ENCODE measurements around the gene KITLG.
A peak's percentile ranks its signal among the peaks of the same experiment; 100 is the strongest.
"Not testable (repeated sequence)": the region's sequence is repeated elsewhere in the genome, so short reads cannot be mapped to it uniquely, and the experiment has no call there.

KITLG gene, protein sequence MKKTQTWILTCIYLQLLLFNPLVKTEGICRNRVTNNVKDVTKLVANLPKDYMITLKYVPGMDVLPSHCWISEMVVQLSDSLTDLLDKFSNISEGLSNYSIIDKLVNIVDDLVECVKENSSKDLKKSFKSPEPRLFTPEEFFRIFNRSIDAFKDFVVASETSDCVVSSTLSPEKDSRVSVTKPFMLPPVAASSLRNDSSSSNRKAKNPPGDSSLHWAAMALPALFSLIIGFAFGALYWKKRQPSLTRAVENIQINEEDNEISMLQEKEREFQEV

DNA sequence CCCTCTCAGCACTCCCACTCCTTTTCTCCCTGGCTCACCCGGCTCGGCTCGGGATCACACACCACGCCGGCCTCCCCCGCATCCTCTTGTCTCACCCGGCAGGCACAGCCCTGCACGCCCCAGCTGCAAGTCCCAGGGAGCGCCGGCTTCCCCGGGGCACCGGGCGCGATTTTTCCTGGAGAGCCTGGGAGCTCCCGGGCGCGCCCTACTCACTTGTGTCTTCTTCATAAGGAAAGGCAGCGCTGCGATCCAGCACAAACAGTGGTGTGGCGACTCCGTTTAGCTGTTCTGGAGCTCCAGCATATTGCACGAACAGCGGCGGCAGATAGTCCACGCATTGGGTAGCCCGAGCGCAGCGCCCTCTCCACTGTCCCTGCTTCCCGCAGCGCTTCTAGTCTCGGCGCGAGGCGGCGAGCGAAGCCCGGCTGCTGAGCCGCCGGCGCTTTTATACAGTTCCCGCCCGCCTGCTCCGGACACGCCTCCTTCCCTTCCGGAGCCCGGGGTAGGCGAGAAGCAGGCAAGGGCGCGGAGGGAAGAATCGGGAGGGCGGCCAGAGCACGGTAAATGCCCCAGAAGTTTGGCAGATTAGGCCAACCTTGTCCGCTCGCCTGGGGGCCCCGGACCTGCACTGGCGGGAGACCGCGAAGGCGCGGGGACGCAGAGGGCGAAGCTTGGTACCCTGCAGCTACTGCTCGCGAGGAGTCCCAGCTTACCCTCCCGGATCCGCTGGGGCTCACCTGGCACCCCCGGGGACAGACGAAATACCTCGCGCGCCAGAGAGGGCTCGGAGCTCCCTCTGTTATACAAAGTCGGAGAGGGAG, at the start of gene KITLG:
KITLG (minus strand) TSS at position 421 of the 821 bp plus-strand sequence; CDS start at position 228, 193 bp downstream.
- DNase-seq = peak; percentile 47

DNA sequence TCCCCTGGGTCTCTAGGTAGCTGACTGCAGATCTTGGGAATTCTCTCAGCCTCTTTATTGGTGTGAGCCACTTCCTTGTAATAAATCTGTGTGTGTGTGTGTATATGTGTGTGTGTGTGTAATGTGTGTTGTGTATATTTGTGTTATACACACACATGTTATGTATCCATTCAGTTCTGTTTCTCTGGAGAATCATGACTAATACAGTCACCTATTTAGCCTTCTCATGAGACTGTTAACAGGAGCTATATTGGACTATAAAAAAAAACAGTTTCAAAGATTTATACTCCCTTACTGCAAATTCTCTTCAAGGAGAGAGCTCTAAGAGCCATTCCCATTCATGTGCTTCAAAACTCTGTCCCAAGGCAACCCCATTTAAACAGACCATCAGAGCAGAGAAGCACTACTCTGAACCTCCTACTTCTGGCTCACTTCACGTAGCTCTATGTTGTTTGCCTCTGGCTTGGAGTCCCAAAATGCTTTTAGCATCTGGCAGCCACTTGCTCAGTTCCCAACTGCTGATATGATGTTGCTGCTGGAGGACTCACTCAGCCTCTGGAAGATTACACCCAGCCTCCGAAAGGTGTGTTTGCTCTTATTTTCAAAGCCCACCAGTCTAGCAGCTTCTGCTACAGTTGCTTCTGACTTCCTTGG, 48.7 kb upstream of the KITLG start:
- no peak for DNase-seq

DNA sequence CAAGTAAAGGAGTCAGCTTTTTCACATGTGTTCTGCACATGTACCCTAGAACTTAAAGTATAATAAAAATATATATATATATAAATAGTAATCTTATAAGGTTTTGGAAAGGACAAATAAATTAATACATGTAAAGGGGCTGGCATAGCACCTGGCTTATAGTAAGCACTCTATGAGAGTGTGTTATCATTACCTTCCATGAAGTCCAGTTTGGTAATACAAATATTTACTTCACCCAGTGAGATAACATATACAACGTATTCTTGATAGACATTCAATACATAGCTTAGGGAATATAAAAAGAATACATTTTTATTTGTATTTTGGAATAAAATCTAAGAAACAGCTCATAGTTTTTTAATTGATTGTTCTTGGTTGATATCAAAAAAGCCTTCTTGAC, 47.8 kb upstream of the KITLG start:
- not testable (repeated sequence) for DNase-seq

DNA sequence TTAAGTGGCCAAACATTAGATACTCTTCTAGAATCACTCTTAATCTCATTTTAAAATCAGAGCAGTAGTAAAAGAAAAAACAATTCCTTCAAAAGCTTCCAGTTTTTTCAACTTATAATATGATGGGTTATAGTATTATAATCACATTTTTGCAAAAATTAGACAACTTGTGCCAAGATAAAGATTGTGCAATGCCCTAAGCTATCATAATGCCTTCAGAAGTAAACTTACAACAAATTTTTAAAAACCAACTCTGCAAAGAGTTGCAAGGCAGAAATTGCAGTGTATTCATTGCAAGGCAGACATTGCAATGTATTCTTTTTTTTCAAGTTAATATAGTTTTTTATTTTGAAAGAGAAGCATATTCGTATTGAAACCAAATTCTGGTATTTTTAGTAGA, 47.2 kb upstream of the KITLG start:
- DNase-seq = no peak

DNA sequence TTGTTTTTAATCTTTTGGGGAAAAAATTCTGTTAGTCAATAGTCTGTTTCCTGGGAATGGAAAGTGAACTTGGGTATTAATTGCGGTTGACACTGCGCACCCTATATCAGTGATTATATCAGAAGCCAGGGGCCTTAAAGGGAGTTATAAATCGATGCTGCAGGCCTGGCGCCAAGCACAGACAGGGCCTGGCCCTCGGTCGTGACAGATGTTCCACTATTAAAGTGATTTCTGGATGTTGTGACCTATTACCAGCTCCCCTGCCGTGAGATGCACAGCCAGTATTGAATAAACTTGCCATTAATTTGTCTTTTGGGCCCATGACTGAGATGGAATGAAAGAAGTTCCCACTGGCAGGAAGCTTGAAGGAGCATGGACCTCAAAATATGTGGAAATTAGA, 45.1 kb upstream of the KITLG start:
- no peak for DNase-seq

DNA sequence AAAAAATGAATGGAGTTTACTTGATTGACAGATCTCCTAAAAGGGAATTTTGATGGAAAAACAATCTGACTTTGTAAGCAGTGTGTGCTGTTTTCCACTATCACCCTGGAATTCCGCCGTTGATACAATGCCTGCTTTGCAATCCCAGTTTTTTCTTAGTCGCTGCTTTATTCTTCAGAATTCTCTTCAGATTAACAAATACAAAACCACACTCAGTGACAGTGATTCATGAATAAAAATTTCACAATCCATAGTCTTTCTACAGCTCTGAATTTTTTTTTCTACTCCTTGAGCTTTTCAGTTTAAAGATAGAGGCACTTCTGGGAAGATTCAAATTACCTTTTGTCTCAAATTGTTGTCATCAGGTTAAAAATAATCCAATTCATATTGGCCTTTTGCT, 44.6 kb upstream of the KITLG start:
- no peak for DNase-seq

DNA sequence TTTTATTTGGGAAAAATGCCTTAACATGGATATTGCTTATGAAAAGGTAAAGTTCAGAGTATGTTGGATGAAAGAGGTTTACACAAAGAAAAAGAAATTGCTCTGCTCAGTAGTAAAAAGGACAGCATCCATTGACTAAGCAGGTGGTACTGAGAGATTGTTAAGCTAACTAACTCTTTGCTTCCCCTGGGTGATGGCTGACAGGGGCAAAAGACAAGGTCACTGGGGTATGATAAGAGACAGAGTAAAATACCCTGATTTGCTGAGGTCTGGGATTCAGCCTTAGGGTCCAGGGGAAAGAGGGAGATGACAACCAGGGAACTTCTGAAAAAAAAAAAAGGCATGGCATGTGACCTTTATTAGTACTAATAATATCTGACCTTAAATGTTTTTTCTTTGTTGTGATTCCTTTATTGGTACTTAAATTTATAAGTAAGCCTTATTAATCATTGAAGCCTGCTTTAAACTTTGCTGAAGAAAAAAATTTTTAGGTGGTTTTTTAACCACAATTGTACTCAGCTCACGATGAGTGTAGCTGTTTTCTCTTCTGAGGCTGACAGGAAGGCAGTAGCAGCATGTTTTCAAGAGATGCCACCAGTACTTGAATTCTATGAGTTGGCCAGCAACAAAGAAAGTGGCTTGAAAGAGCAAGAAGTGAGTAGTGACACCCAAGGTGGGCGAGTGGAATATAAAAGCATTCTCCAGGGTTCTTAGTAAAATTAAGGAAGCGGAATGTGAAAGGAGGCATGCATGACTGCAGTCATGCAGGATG, 43.7 kb upstream of the KITLG start:
- DNase-seq = no peak

DNA sequence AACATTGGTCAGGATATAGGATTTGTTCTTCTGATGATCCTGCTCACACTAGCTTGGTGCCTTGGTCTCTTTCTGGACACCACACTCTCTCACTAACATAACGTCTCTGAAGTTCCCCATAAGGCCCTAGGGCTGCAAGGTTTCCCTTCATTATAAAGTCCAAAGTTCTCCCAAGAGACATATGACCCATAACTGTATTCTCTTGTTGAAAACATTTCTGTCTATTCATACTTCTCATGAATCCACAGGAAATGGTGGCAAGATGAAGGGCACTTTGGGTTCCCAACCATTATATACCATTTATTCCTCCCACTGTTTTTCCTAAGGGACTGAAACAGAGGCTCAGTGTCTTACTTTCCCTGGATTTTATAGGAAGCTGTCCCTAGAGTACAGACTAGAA, 37.1 kb upstream of the KITLG start:
- no peak for DNase-seq

DNA sequence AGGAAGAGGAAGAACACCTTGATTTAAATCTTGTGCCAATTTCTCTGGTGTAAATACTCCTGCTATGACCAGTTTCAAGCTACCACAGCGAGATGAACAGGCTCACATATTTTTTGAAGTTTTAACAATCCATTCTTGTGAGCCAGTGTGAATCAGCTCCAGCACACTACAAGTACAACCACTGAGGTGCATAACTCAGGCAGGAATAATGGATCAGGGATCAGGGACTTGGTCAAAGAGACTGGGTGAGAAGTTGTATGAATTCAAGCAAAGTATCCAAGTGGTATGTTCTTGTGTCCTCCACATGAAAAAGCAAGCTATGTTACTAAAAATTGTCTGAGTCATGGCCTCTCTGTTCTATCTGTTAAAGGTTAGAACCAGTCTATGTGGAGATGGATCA, 35.2 kb upstream of the KITLG start:
- DNase-seq = no peak

DNA sequence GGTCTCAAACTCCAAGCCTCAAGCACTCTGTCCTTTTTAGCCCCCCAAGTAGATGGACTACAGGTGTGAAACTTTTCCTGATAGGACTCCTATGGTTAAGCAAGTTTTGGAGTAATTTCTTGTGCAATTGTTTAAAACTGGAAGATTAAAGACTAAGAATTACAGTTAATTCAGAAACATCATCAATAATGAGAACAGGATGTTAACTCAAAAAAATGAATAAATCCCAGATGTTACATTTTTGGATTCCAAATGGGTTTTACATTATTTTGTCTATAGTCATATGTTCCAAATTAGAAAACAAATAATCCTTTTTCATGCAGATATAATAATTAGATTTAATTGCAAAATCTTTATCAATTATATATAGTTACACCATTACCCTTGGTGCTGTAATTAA, 24.4 kb upstream of the KITLG start:
- DNase-seq = no peak

DNA sequence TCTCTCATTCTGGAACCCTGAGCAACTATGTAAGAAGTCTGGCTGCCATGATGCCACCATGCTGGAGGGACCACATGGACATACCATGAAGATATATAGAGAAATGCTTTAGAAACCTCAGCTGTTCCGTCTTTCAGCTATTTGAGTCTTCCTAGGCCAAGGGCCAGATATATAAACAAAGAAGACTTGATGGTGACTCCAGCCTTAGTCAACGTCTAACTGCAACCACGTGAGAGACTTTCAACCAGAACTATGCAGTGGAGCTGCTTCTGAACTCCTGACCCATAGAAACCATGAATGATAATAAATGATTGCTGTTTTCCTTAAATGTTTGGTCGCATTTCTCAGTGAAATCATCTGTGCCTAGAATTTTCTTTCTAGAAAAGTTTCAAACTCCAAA, 20.0 kb upstream of the KITLG start:
- no peak for DNase-seq

DNA sequence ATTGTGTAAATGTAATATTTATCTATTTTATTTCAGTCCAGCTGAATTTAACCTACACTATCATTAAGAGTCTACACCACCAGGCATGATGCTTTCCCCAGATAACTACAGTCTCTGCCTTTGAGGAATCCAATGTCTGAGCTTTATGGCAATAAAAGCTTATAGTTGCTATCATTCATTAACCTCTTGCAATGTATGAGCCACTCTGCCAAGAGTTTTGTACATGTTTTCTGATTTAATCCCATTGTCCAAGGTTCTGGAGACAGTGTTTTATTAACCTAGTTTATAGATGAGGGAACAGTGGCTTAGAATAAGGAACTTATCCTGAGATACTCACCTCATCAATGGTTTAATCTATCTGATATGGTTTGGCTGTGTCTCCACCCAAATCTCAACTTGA, 17.1 kb upstream of the KITLG start:
- no peak for DNase-seq

DNA sequence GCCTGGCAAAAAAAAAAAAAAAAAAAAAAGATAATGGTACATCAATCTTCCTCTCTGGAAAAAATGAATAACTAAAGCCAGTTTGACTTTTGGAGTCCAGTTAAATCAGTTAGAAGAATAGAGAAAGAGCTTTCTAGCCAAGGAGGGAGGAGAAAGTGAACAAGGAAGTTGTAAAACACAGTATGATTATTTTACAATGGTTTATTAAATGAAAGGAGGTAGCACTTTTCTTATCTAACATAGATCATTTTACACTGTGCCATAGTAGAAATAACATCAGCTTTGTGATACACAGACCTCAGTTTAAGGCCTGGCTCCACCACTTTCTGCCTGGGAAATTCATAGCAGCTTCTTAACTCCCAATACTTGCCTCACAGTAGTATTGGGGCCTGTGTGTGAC, 15.4 kb upstream of the KITLG start:
- no peak for DNase-seq

DNA sequence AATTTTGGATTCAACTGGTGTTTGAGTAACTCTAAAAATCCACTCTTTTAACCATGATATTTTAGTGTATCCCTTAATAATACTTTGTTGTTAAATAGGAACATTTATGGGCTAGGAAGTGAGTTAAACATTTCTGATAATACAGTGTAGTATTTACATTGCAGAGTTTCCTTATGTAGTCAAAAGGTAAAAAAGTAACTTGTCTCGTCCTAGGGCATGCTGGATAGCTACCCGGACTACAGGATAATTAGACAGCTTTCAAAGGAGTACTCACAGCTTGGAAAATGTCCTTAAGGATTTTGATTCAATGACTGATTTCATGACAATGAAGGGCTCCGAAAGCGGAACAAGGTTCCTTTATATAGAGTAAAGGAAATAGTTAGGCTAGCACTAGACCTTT, 14.5 kb upstream of the KITLG start:
- no peak for DNase-seq

DNA sequence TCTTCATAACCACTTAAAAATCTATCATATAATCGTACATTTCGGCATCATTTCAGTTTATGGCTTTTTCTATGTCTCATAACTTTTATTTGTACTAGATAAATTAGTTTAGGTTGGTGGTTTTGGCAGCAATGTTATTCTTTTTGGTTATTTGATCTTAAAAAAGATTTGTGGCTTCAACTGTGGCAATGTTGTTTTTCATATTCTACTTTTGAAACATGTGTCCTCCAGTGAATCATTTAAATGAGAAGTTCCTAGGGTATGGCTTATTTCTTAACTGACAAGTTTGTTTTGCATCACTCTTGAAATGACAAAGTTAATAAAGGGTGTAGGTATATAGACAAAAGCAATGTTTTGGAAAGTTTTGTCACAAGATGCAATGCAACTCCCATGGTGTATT, 11.1 kb upstream of the KITLG start:
- no peak for DNase-seq

DNA sequence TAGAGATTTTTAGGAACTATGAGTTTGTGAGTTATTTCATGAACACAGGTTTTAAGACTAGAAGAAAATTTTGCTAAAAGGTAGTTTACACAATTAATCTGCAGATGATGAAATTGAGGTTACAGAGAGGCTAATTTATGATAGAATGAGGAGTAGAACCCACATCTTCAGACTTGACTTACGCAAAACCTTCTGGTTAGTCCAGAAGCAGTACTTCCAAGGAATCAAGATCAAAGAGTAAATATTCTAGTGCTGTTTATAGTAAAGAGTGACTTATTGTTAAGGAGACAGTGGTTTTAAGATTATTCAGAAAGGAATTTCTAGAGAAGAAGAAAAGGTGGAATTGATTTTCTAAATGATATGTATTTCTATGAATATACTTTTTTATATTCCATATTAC, 10.6 kb upstream of the KITLG start:
- no peak for DNase-seq

DNA sequence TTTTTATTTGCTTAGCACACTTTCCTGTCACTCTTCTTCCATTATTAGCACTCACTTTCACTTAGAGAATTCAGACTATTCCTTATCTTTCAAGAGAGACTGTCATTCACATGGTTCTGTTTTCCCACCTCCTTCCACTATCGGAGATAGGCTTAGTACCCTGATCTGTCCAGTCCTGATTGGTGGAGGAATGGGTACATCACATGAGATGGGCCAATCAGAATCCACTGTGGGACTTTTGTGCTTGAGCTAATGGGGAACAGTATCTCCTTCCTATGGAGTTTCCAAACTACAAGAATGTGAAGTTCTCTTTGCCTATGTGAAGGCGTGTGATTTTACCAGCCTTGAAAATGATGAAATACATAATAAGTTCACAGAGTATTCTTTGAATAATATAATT, 4.8 kb upstream of the KITLG start:
- DNase-seq = no peak

DNA sequence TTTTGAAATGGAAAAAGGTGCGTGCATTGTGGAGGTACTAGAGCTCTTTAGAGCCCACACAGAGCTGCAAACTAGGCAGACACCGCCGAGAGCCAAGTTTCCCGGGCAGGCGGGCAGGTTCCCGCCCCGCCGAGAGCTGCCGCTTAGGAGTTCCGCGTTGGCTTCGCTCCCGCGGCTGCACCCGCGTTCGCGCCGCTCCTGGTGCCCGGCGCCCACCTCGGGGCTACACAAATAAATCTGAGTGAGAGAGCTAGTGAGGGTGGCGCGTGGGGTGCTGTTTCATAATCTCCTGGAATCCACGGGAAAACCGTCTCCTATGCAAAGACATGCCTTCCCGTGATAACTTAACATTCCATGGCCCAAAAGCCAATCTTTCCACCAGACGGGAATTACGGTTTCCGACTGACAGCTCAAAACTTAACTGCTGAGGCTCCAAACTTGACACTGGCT, 645 bp downstream of the KITLG start:
- no peak for DNase-seq

DNA sequence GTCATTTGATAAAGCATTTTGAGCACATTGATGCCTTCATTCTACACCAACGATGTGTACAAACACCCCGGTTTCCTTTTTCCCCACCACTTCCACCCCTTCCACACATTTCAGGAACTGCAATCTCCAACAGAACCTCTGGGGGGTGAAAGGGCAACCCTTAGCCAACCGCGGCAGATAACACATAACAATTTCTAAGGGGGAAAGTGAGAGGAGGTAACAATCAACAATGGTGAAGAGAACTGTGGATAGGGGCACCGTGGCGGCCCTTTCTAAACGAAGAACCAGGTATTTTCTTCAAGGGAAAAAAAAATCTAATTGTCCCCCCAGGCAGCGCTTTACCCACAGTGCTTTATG, 1.1 kb downstream of the KITLG start:
- no peak for DNase-seq

DNA sequence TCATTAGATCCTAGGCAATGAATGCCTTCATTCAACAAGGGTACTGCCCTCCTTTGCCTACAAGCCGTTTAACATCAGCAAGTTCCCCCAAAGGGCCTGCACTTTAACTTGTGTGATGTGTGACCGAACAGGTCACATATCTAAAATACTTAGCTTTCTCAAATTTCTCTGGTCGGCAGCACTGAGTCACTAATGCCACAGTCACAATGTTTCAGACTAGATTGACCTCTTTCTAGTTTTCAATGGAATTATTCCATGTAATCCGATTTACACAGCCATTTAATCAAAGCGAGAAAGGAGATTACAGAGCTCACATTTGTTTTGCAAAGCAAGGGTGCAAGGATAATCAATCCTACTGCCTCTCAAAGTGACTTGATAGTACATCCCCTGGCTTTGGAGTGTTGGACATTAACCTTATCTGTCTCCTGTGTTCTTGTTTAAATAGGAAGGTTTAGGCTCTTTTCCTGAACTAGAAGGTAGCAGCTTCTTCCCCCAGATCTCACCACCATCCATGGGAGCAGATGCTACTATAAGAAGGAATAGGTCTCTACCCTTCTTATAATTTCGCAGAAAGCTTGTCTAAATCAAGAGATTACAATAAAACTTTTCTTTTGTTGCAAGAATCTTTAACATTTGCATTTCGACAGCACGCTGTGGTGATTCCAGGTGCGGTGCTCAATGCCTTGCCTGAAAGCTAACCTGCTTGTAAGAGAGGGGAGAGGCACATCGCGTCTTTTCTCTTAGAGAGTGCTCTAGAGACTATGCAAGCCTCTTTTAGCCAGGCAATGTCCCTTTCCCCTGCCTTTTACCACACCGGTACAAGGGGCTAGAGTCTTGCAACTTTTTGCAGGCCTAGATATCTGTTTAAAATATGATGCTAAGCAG, 1.8 kb downstream of the KITLG start:
- no peak for DNase-seq

DNA sequence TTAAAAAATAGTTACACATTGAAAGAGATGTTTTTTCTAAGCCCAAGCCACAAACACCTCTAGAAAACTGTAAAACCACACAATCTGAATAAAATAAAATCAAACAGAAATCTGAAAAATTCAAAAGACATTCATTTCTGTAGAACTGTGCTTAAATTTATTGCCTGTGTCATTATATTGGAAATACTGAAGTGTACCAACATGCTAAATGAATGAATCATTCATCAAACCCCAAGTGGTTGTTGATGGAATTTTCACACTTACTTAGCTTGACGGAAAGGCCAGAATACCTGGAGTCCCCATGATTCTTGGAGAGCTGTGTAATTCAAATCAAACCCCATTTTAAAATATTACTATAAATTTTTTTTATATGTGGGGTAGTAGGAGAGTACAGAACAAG, 2.7 kb downstream of the KITLG start:
- no peak for DNase-seq

DNA sequence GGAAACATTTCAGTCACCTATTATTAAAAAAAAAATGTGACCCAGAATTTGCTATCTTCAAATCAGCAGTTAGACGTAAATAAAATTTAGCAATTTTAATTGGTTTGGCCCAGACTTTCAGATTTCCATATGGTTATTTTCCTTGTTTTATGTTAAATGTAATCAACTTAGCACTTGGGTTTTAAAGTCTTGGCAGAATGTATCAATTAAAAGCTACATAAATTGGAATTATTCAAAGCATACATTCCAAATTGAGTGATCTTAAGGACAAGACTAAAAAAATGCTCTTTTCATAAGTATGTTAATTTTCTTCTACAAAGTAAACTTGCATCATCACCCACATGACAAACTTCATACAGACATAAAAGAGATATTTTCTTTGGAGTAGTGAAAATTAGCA, 3.4 kb downstream of the KITLG start:
- no peak for DNase-seq
